ENCODE measurements around the gene MRTFB.

GRCh38 chr16:14304891-14305460 lies 233.9 kb downstream of the MRTFB start:
- TF ChIP-seq CTCF (IDR thresholded peaks at IDR 0.05; ENCODE audit: insufficient read depth, low read length) (no peak), GABPA (IDR thresholded peaks at IDR 0.05; ENCODE audit: low read depth) (no peak), SPI1 (IDR thresholded peaks at IDR 0.05; ENCODE audit: borderline replicate concordance, low read depth) (no peak)
- TF ChIP-seq, protein P1, sequence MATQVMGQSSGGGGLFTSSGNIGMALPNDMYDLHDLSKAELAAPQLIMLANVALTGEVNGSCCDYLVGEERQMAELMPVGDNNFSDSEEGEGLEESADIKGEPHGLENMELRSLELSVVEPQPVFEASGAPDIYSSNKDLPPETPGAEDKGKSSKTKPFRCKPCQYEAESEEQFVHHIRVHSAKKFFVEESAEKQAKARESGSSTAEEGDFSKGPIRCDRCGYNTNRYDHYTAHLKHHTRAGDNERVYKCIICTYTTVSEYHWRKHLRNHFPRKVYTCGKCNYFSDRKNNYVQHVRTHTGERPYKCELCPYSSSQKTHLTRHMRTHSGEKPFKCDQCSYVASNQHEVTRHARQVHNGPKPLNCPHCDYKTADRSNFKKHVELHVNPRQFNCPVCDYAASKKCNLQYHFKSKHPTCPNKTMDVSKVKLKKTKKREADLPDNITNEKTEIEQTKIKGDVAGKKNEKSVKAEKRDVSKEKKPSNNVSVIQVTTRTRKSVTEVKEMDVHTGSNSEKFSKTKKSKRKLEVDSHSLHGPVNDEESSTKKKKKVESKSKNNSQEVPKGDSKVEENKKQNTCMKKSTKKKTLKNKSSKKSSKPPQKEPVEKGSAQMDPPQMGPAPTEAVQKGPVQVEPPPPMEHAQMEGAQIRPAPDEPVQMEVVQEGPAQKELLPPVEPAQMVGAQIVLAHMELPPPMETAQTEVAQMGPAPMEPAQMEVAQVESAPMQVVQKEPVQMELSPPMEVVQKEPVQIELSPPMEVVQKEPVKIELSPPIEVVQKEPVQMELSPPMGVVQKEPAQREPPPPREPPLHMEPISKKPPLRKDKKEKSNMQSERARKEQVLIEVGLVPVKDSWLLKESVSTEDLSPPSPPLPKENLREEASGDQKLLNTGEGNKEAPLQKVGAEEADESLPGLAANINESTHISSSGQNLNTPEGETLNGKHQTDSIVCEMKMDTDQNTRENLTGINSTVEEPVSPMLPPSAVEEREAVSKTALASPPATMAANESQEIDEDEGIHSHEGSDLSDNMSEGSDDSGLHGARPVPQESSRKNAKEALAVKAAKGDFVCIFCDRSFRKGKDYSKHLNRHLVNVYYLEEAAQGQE (IDR thresholded peaks at IDR 0.05; ENCODE audit: insufficient replicate concordance, low read depth), result no peak

Data from HL-60 (cell line).